ENCODE measurements around the gene ITSN1. TPM values are rescaled to one million over a fixed set of nuclear protein-coding genes. Genes with fewer than 3 reads are reported as not detected.

Gene ITSN1
- total RNA-seq, 1 experiment from 2014 or later = 50.8 TPM

DNA sequence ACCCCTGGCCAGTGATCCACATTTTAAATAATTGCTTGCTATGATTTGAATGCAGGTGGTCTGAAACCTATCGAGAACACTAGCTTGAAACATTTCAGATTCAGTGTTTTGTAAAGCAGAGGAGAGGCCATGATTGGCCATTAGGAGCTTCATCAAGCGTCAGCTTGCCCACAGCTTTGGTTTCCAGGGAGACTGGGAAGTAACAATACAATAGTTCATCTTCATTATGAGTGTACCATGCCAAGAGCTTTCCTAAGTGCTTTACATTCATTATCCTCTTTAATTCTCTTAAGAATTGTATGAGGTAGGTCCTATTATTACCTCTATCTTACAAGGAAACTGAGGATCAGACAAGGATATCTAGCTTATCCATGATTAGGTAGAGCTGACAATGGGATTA lies 301.0 kb downstream of the ITSN1 start:
- Histone ChIP-seq H3K4me1 (peaks cover 11% of the 10 kb centered on the region), H3K36me3 (no peaks in the 10 kb centered on the region), H3K4me3 (no peak overlapping the region), H3K27me3 (no peaks in the 10 kb centered on the region; the same call in 1 of the 2 replicates), H3K27ac (no peak overlapping the region), H3K9me3 (replicated peaks) (no peaks in the 10 kb centered on the region; the same call in 1 of the 2 replicates)
- no peak for DNase-seq

DNA sequence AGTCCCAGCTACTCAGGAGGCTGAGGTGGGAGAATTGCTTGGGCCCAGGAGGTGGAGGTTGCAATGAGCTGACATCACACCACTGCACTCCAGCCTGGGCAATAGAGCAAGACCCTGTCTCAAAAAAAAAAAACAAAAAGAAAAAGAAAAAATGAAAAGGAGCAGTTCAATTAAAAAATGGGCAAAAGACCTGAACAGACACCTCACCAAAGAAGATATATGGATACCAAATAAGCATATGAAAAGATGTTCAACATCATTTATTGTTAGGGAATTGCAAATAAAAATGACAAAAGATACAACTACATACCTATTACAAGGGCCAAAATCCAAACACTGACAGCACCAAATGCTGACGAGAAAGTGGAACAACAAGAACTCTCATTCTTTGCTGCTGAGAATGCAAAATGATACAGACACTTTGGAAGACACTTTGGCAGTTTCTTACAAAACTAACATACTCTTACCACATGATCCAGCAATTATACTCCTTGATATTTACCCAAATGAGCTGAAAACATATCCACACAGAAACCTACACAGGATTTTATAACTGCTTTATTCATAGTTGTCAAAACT lies 302.0 kb downstream of the ITSN1 start:
- DNase-seq = no peak
- no peaks in the 10 kb centered on the region; the same call in 1 of the 2 replicates for H3K9me3 ChIP-seq (replicated peaks)

DNA sequence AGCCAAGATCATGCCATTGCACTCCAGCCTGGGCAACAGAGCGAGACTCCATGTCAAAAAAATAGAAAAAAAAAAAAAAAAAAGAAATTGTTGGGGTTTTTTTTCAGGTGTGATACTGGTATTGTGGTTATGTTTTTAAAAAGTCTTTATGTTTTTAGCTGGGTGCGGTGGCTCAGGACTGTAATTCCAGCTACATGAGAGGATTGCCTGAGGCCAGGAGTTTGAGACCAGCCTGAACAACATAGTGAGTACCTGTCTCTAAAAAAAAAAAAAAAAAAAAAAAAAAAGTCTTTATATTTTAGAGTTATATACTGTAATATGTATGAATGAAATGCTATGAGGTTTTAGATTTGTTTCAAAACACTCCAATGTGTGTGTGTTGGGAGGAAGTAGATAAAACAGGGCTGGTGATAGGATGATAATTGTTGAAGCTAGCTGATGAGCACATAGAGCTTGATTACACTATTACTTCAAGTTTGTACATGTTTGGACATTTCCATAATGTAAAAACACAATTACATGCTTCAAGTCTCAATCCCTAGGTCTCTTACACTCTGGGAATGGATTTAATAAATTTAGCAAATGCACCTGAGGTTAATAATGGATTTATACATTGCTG lies 303.5 kb downstream of the ITSN1 start:
- no peak overlapping the region for H3K4me3 ChIP-seq
- no peak overlapping the region for H3K27ac ChIP-seq
- no peaks in the 10 kb centered on the region; the same call in 1 of the 2 replicates for H3K27me3 ChIP-seq
- DNase-seq = no peak
- H3K9me3 ChIP-seq (replicated peaks) = no peaks in the 10 kb centered on the region; the same call in 1 of the 2 replicates
- H3K36me3 ChIP-seq = no peaks in the 10 kb centered on the region
- peaks cover 16% of the 10 kb centered on the region for H3K4me1 ChIP-seq

More for the DNA sequence above, 302.0 kb downstream of the ITSN1 start:
- no peaks in the 10 kb centered on the region for H3K36me3 ChIP-seq
- peaks cover 19% of the 10 kb centered on the region for H3K4me1 ChIP-seq
- H3K27ac ChIP-seq = no peak overlapping the region
- H3K27me3 ChIP-seq = no peaks in the 10 kb centered on the region; the same call in 1 of the 2 replicates
- no peak overlapping the region for H3K4me3 ChIP-seq

DNA sequence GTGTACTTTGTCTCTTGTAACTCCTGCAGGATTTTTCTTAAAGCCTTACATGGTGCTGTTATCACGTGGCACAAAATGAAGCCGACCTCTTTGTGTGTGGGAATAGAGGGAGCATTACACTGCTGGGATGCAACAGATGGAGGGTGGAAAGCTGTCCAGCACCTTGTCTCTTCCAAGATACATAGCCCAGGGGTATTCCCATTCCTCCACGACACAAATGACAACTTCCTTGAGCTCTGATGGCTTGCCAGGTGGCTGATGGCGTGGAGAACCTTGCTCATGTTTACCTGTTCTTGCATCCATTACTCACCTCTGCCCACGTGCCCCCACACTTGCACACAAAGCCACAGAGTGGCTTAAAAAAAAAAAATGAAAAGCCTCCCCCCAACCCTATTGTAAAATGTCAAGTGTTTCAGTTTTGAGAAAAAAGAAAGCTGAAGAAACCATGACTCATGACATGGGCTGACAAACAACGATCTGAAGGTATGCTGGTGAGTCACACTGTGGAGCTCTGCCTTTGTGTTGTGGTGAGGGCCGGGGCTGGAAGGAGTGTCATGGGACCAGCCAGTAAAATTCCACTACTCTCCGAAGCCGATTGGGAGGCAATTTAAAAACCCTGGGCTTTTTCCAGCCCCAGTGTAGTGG lies 305.3 kb downstream of the ITSN1 start:
- Histone ChIP-seq H3K27ac (peak overlapping the region; percentile 28), H3K4me1 (peaks cover 11% of the 10 kb centered on the region), H3K36me3 (no peaks in the 10 kb centered on the region), H3K27me3 (no peaks in the 10 kb centered on the region), H3K9me3 (replicated peaks) (no peaks in the 10 kb centered on the region), H3K4me3 (peak overlapping the region; percentile 33)
- DNase-seq = peak; percentile 79

DNA sequence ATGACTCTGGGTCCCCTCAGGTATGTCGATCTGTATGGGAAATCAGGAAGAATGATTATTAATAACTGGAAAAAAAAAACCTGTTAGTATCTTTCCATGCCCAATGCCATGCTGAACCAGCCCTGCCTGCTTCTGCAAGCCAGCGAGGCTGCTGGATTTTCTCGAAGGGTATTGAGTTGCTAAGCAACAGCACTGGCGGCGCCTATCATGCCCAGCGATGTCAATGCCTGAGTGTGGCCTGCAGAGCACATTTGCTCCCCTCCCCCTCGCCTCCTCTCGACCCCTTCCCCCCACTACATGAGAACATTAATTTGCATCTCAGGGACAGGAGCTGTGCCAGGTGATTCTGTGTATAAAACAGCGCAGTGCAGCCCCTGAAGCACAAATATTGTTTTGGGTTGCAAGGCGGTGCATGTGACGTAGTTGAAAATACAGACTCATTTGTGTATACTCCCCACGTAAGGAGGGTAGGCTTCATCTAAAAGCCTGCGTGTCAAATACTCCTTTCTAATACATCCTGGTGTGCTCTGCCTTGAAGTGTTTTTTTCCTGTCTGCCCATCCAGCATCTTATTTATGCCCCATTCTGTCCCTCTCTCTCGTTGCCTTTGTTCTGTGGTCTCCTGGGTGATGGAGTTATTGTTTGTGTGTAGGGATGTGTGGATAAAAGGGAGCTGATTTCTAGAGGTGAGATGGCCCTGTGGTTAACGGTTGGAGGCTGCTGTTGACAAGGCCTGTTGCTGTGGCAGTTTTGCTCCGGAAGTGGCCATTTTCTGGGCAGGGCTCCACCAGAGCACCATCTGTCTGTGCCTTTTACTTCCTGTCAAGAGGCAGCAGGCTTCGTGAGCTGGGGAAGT lies 306.0 kb downstream of the ITSN1 start:
- peak overlapping the region; percentile 33 for H3K4me3 ChIP-seq
- H3K27me3 ChIP-seq = no peaks in the 10 kb centered on the region
- H3K9me3 ChIP-seq (replicated peaks) = no peaks in the 10 kb centered on the region
- peak overlapping the region; percentile 28 for H3K27ac ChIP-seq
- DNase-seq = peak; percentile 65 to 70
- no peaks in the 10 kb centered on the region for H3K36me3 ChIP-seq
- H3K4me1 ChIP-seq = peaks cover 11% of the 10 kb centered on the region

DNA sequence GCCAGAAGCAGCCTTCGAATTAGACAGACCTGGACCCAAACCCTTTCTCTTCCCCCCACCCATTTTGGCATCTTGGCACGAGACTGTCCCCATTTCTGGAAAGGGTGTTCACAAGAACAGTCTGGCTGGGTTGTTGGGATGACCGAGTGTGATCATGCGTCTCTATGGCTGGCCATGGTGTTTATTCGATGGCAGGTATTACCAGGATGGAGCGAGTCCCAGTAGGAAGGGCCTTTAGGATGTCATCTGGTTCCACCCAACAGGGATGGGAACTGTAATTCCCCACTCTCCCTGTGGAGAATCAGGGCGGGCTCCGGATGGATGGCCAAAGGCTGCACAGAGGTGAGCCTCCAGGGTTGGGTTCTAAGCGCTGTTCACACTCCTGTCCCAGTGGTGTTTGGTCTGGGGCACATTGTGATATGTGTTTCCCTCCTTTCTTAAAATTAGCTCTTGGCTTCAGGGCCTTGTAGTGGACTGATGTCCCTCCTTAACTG lies 306.7 kb downstream of the ITSN1 start:
- peaks cover 11% of the 10 kb centered on the region for H3K4me1 ChIP-seq
- no peaks in the 10 kb centered on the region for H3K9me3 ChIP-seq (replicated peaks)
- DNase-seq = no peak
- H3K4me3 ChIP-seq = no peak overlapping the region
- no peaks in the 10 kb centered on the region for H3K36me3 ChIP-seq
- peak overlapping the region; percentile 28 for H3K27ac ChIP-seq
- no peaks in the 10 kb centered on the region for H3K27me3 ChIP-seq

Other genes with a start within 250 kb of the ITSN1 start
- gene IFNGR2, start 239.1 kb upstream of the ITSN1 start, total RNA-seq (2014; rRNA removed; shearing (Covaris generic)) = 67.1 and 71.6 TPM in 2 replicates
- gene TMEM50B, start 162.5 kb upstream of the ITSN1 start, total RNA-seq (2014; rRNA removed; shearing (Covaris generic)) = 23.4 and 23.7 TPM in 2 replicates
- 1.6 and 2.0 TPM in 2 replicates for gene DNAJC28, start 150.8 kb upstream of the ITSN1 start, total RNA-seq (2014; rRNA removed; shearing (Covaris generic))
- gene GART, start 100.4 kb upstream of the ITSN1 start, total RNA-seq (2014; rRNA removed; shearing (Covaris generic)) = 171 and 193 TPM in 2 replicates
- gene SON, start 99.5 kb upstream of the ITSN1 start, total RNA-seq (2014; rRNA removed; shearing (Covaris generic)) = 195 and 230 TPM in 2 replicates
- 52.7 and 62.7 TPM in 2 replicates for gene DONSON, start 53.8 kb upstream of the ITSN1 start, total RNA-seq (2014; rRNA removed; shearing (Covaris generic))
- 21.2 and 29.0 TPM in 2 replicates for gene CRYZL1, start 760 bp upstream of the ITSN1 start, total RNA-seq (2014; rRNA removed; shearing (Covaris generic))